ENCODE results near the gene TNS1. TPM values are rescaled to one million over a fixed set of nuclear protein-coding genes. Genes with fewer than 3 reads are reported as not detected.

The TNS1 gene
- total RNA-seq, 1 donor from 2014 or later: 219 TPM

DNA sequence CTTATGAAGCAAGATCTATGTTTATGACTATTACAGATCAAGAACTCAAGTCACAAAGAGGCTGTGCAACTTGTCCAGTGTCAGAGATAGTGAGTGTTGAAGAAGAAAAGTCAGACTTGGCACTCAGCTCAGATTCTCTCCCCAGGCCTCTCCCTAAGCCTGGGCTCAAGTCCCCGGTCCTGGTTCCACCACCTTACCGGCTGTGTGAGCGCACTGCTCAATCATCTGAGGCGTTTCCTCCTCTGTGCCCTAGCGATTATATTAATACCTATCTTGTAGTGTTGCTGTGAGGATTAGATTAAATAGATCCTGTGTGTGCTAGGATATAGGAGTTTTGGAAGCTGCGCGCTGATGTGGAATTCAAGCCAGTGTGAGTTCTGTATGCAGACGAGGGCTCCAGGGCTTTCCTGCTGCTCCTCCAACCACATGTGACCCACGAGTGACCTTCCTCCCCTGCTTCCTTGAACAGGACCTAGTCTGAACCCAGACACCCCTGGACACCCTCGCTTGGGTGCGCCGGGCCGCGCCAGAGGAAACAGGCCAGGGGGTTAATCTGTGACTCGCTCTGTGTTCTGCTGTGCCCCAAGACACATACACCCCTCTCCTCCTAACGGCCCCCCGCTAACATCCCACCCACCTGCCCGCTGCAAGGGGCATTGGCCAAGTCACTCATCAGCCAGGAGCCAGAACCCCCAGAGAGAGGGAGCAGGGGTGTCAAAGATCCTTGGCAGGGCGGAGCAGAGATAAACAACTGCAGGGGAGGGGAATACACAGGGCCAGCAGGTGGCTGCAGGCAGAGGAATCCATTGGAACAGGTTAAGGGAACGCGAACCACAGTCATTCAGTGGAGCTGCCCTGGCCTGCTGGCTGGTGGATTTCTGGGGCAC is 38.3 kb downstream of the TNS1 start:
- peaks cover 33% of the 10 kb centered on the region for H4K20me1 ChIP-seq (ENCODE audit: insufficient read depth, low read length)

DNA sequence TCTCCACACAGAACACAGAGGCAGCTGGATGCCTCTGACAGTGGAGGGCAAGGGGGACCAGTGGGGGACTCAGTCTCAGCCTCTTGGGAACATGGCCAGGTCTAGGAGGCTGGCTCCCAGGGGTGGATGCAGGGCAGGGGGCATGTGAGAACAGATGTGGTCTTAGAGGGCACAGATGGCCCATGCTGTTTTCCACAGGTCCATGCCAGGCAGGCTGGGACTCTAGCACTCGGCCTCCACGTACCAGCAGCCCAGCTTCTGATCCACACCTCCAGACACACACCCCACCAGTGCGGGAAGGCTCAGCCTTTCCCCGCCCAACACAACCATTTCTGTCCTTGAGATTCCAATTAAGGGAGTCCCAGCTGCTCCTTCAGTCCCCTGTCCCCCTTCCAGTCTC is 42.4 kb downstream of the TNS1 start:
- no peak overlapping the region for H3K9ac ChIP-seq (ENCODE audit: low read length)
- H3K4me2 ChIP-seq (ENCODE audit: low read length): no peak overlapping the region
- peak overlapping the region; percentile 95 for H3K27ac Mint-ChIP-seq (ENCODE audit: unreplicated experiment)

More for the DNA sequence above, 38.3 kb downstream of the TNS1 start:
- Mint-ChIP-seq H3K36me3 (ENCODE audit: low read depth, unreplicated experiment) (peaks cover 17% of the 10 kb centered on the region), H3K27ac (ENCODE audit: unreplicated experiment) (peak overlapping the region; percentile 73), H3K27me3 (ENCODE audit: low read depth, unreplicated experiment) (no peaks in the 10 kb centered on the region), H3K9me3 (ENCODE audit: unreplicated experiment) (no peaks in the 10 kb centered on the region), H3K4me1 (ENCODE audit: low read depth, unreplicated experiment) (peaks cover 60% of the 10 kb centered on the region), H3K4me3 (ENCODE audit: unreplicated experiment) (peak overlapping the region; percentile 47)
- TF ChIP-seq, protein P1, sequence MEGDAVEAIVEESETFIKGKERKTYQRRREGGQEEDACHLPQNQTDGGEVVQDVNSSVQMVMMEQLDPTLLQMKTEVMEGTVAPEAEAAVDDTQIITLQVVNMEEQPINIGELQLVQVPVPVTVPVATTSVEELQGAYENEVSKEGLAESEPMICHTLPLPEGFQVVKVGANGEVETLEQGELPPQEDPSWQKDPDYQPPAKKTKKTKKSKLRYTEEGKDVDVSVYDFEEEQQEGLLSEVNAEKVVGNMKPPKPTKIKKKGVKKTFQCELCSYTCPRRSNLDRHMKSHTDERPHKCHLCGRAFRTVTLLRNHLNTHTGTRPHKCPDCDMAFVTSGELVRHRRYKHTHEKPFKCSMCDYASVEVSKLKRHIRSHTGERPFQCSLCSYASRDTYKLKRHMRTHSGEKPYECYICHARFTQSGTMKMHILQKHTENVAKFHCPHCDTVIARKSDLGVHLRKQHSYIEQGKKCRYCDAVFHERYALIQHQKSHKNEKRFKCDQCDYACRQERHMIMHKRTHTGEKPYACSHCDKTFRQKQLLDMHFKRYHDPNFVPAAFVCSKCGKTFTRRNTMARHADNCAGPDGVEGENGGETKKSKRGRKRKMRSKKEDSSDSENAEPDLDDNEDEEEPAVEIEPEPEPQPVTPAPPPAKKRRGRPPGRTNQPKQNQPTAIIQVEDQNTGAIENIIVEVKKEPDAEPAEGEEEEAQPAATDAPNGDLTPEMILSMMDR (IDR thresholded peaks at IDR 0.05; ENCODE audit: insufficient read depth, low read depth, low read length): no peak
- no peak for TF ChIP-seq EZH2 (IDR thresholded peaks at IDR 0.05; ENCODE audit: insufficient read depth, low read length)
- FAIRE-seq: no peak
- peaks cover 44% of the 10 kb centered on the region for H3K79me2 ChIP-seq (ENCODE audit: insufficient read depth, low read length)
- H3K9me3 ChIP-seq (ENCODE audit: insufficient read depth, low read depth, low read length): no peaks in the 10 kb centered on the region
- no peaks in the 10 kb centered on the region for H3K36me3 ChIP-seq (ENCODE audit: insufficient read depth, low read length)
- peaks cover 33% of the 10 kb centered on the region for H3K4me1 ChIP-seq (ENCODE audit: insufficient read depth, low read length)
- H3K9ac ChIP-seq (ENCODE audit: low read length): no peak overlapping the region
- peak overlapping the region; percentile 82 for H3K4me2 ChIP-seq (ENCODE audit: low read length)
- no peak overlapping the region for H2AFZ ChIP-seq (ENCODE audit: low read depth, low read length)
- H3K27me3 ChIP-seq (ENCODE audit: insufficient read depth, low read length): no peaks in the 10 kb centered on the region
- H3K27ac ChIP-seq (ENCODE audit: low read depth, low read length): no peak overlapping the region
- H3K4me3 ChIP-seq (ENCODE audit: insufficient read depth, low read depth, low read length): no peak overlapping the region
- DNase-seq (ENCODE audit: low read depth): no peak

More for the DNA sequence above, 42.4 kb downstream of the TNS1 start:
- Mint-ChIP-seq H3K27me3 (ENCODE audit: low read depth, unreplicated experiment) (no peaks in the 10 kb centered on the region), H3K36me3 (ENCODE audit: low read depth, unreplicated experiment) (peaks cover 28% of the 10 kb centered on the region), H3K4me1 (ENCODE audit: low read depth, unreplicated experiment) (peaks cover 62% of the 10 kb centered on the region), H3K4me3 (ENCODE audit: unreplicated experiment) (no peak overlapping the region), H3K9me3 (ENCODE audit: unreplicated experiment) (no peaks in the 10 kb centered on the region)
- Histone ChIP-seq H3K36me3 (ENCODE audit: insufficient read depth, low read length) (peaks cover 3% of the 10 kb centered on the region), H3K4me1 (ENCODE audit: insufficient read depth, low read length) (peaks cover 21% of the 10 kb centered on the region), H3K4me3 (ENCODE audit: insufficient read depth, low read depth, low read length) (no peak overlapping the region), H3K79me2 (ENCODE audit: insufficient read depth, low read length) (peaks cover 33% of the 10 kb centered on the region), H3K9me3 (ENCODE audit: insufficient read depth, low read depth, low read length) (no peaks in the 10 kb centered on the region), H3K27me3 (ENCODE audit: insufficient read depth, low read length) (no peaks in the 10 kb centered on the region), H2AFZ (ENCODE audit: low read depth, low read length) (no peak overlapping the region), H3K27ac (ENCODE audit: low read depth, low read length) (no peak overlapping the region), H4K20me1 (ENCODE audit: insufficient read depth, low read length) (peaks cover 55% of the 10 kb centered on the region)
- TF ChIP-seq, protein P1 (IDR thresholded peaks at IDR 0.05; ENCODE audit: insufficient read depth, low read depth, low read length): no peak
- no peak for TF ChIP-seq EZH2 (IDR thresholded peaks at IDR 0.05; ENCODE audit: insufficient read depth, low read length)
- FAIRE-seq (no peak), DNase-seq (ENCODE audit: low read depth) (no peak)
